RKO (cell line): Measurements from ENCODE around the gene TKT.
"Not testable (repeated sequence)": the region's sequence is repeated elsewhere in the genome, so short reads cannot be mapped to it uniquely, and the experiment has no call there.

Experiments used
- DNase-seq: peaks from one replicate; pipeline ENCODE4 v3.0.0-alpha.2; 2016; ENCODE audit warnings: low spot score

Gene TKT

DNA sequence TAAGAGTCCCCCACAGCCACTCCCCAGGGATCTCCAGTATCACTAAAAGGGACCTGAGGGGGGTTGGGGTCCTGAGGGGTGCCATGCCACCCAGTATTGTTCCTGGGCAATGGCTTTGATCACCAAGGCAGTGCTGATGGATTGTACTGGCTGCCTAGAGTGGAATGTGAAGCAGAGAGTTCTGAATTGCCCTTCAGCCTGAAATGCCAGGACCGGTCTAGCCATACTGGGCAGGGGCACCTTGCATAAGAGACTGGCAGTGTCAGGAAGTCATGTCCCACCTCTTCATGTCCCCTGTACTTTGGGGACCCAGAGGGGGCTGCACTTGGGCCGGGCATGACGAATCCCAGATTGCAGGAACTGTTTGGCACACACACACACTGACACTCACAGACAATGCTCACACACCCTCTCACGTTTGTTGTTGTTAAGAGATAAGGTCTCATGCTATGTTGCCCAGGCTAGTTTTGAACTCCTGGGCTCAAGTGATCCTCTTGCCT is 4.5 kb upstream of the TKT start:
- DNase-seq = no peak

GRCh38 chr3:53259427-53260259 is 3.8 kb upstream of the TKT start:
- DNase-seq = no peak

GRCh38 chr3:53258600-53259426 is 3.0 kb upstream of the TKT start:
- no peak for DNase-seq

GRCh38 chr3:53257465-53257864 is 1.6 kb upstream of the TKT start:
- DNase-seq = no peak

DNA sequence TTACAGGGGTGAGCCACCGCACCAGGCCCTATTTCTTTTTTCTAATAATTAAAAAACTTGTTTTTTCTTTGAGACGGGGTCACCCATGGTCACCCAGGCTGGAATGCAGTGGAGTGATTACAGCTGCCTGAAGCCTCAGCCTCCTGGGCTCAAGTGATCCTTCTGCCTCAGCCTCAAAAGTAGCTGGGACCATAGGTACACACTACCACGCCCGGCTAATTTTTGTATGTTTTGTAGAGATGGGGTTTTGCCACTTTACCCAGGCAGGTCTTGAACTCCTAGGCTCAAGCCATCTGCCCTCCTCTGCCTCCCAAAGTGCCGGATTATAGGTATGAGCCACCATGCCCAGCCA is 858 bp upstream of the TKT start:
- no peak for DNase-seq

- peak; percentile 35 for DNase-seq
Measured at GRCh38 chr3:53255423-53255774, 423 bp downstream of the TKT start.

- DNase-seq = peak; percentile 81
Measured at GRCh38 chr3:53254509-53255422, 1.1 kb downstream of the TKT start.

DNA sequence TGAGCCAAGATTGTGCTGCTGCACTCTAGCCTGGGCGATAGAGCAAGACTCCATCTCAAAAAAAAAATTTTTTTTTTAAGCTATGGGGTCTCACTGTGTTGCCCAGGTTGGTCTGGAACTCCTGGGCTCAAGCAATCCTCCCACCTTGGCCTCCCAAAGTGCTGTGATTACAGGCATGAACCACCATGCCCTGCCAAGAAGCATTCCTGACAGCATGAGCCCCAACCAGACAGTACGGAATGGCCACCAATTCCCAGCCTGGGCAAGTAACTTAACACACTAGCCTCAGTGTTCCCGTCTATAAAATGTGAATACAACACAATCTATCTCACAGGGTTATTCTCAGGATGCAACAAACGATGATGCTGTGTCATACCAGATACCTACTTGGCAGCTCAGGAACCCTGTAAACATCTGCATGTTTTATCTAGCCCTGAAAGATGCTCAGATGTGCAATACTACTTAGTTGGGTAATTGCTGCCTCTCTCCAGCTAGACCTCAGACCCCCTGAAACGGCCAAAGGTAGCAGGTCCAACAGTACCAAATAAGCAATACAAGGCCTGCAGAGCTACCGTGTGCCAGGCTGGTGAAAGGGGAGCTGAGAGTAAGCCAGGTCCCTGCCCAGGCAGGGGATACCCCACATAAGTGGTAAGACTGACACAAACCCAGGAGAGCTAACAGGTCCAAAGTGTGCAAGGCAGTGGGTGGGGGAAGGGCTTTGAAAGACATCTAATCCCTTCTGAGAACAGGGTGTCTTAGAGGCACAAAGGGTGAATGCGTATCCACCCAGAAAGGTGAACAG is 1.9 kb downstream of the TKT start:
- DNase-seq = no peak

GRCh38 chr3:53252947-53253322 is 2.9 kb downstream of the TKT start:
- not testable (repeated sequence) for DNase-seq

DNA sequence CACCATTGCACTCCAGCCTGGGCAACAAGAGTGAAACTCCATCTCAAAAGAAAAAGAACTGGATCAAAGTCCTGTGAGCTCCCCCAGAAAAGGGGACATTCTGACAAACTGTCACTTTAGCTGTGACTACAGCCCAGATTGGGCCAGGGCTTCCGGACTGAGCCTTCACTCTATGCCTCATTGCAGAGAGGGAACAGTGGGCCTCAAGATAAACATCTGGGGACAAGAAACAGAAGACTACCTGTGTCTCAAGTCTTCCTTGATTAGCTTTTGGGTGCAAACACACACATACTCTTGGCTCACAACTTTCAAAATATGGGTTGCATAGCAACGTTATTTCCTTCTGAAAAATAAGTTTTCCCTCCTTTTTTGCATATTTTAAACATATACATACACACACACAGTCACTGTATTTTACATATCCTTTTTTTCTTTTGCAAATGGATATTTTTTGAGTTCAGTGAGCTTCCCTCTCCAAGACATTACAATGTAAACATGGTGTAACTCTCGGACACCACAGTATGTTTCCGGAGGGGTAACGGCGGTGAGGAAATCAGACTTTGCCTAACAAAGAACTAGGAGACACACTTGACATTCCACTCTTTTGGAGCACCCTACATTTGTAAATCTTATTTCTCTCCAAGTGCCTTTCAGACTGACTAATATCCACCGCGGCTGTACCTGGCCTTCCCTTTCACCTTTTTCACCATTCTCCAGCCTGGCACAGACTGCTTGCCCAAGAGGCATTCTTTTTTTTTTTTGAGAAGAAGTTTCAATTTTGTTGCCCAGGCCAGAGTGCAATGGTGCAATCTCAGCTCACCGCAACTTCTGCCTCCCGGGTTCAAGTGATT is 3.5 kb downstream of the TKT start:
- DNase-seq = no peak

- no peak for DNase-seq
Measured at GRCh38 chr3:53250881-53251605, 4.8 kb downstream of the TKT start.

GRCh38 chr3:53250453-53250852 is 5.4 kb downstream of the TKT start:
- no peak for DNase-seq

GRCh38 chr3:53248161-53248560 is 7.7 kb downstream of the TKT start:
- no peak for DNase-seq

DNA sequence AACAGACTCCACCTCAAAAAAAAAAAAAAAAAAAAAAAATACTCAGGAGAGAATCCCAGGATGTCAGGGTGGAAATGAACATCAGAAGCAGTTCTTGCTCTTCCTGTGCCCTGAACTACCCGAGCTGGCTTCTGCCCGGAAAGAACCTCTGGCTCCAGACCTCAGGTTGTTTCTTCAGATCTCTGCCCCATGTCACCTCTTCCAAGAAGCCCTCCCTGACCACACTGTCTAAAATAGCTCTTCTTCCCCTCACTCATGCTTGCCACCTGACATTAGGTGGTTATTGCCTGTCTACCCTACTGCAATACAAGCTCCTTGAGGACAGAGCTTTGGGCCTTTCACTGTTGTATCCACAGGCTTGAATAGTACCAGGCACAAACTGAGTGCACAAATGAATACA is 8.2 kb downstream of the TKT start:
- no peak for DNase-seq

GRCh38 chr3:53244271-53244670 is 11.6 kb downstream of the TKT start:
- DNase-seq = no peak

- no peak for DNase-seq
Measured at GRCh38 chr3:53243785-53244184, 12.0 kb downstream of the TKT start.

- no peak for DNase-seq
Measured at GRCh38 chr3:53243165-53243564, 12.7 kb downstream of the TKT start.

- DNase-seq = no peak
Measured at GRCh38 chr3:53242642-53243041, 13.2 kb downstream of the TKT start.

- DNase-seq = no peak
Measured at GRCh38 chr3:53242155-53242554, 13.7 kb downstream of the TKT start.
